CD14-positive monocyte (primary cell): Measurements from ENCODE around the gene PDCD7. TPM values are rescaled to one million over a fixed set of nuclear protein-coding genes. Genes with fewer than 3 reads are reported as not detected.

Experiments
- DNase-seq, 3 donors: peaks; one replicate each; pipeline ENCODE4 v3.0.0-alpha.2; 2011 to 2022
- H2AFZ ChIP-seq: 2 replicates; pipeline ENCODE4 v1.6.0; 2012; ENCODE audit warnings: mild to moderate bottlenecking, low read depth, low read length, inconsistent platforms; ENCODE audit not compliant: insufficient read depth, poor library complexity, severe bottlenecking
- H3K27ac ChIP-seq, 2 donors: 1 replicate in 1 of 2; 2 replicates in 1 of 2; pipeline ENCODE4 v1.5.1; 2012 to 2013; ENCODE audit warnings: low read length in 2 of 2, control low read depth in 1 of 2, inconsistent platforms in 1 of 2, low read depth in 1 of 2, mild to moderate bottlenecking in 1 of 2
- H3K27me3 ChIP-seq, 2 donors: one replicate each; pipeline versions ENCODE4 v1.6.0 to v1.6.1; 2011 to 2013; ENCODE audit warnings: low read length in 2 of 2; ENCODE audit not compliant: control insufficient read depth in 2 of 2, insufficient read depth in 2 of 2
- H3K36me3 ChIP-seq, 2 donors: replicated peaks in 1 of 2; 1 replicate in 1 of 2; 2 replicates in 1 of 2; pipeline versions ENCODE4 v1.5.1 to v1.6.1; 2012 to 2013; ENCODE audit warnings: low read length in 2 of 2, control low read depth in 1 of 2, inconsistent platforms in 1 of 2, mild to moderate bottlenecking in 1 of 2; ENCODE audit not compliant: insufficient read depth in 2 of 2, control insufficient read depth in 1 of 2
- H3K4me1 ChIP-seq, 2 donors: 1 replicate in 1 of 2; 2 replicates in 1 of 2; pipeline versions ENCODE4 v1.5.1 to v1.6.1; 2012 to 2013; ENCODE audit warnings: low read length in 2 of 2, control low read depth in 1 of 2, inconsistent platforms in 1 of 2, mild to moderate bottlenecking in 1 of 2, moderate library complexity in 1 of 2; ENCODE audit not compliant: insufficient read depth in 2 of 2, control insufficient read depth in 1 of 2
- H3K4me2 ChIP-seq: replicated peaks from 2 replicates; pipeline ENCODE3; 2012; ENCODE audit warnings: low read length, moderate library complexity, mild to moderate bottlenecking; ENCODE audit not compliant: poor library complexity, severe bottlenecking; ENCODE audit errors: extremely low read depth
- H3K4me3 ChIP-seq, 3 experiments: fragments of 200-600 bp in 1 of 3; sonication (generic) in 1 of 3; replicated peaks in 1 of 3; 1 replicate in 2 of 3; 2 replicates in 1 of 3; pipeline ENCODE4 v1.5.1; 2011 to 2013; ENCODE audit warnings: low read length in 3 of 3, mild to moderate bottlenecking in 3 of 3, control low read depth in 2 of 3, low read depth in 2 of 3, inconsistent platforms in 1 of 3, moderate library complexity in 1 of 3
- H3K79me2 ChIP-seq: 2 replicates; pipeline ENCODE4 v1.6.0; 2012; ENCODE audit warnings: mild to moderate bottlenecking, control low read depth, inconsistent platforms, low read length, moderate library complexity; ENCODE audit not compliant: insufficient read depth
- H3K9ac ChIP-seq: 2 replicates; pipeline ENCODE4 v1.6.0; 2017; ENCODE audit warnings: low read length, mild to moderate bottlenecking; ENCODE audit not compliant: insufficient read depth, poor library complexity, severe bottlenecking
- H3K9me3 ChIP-seq, 2 donors: replicated peaks in 1 of 2; 1 replicate in 1 of 2; 2 replicates in 1 of 2; pipeline versions ENCODE4 v1.5.1 to v1.6.1; 2012 to 2013; ENCODE audit warnings: low read length in 2 of 2, control low read depth in 1 of 2; ENCODE audit not compliant: control insufficient read depth in 1 of 2, insufficient read depth in 1 of 2
- H4K20me1 ChIP-seq: 2 replicates; pipeline ENCODE4 v1.6.0; 2012; ENCODE audit warnings: mild to moderate bottlenecking, low read length, control low read depth, moderate library complexity; ENCODE audit not compliant: insufficient read depth
- H3K27ac Mint-ChIP-seq, 7 donors: one replicate each; pipeline ENCODE4 v1.8.0; 2020; ENCODE audit warnings: mild to moderate bottlenecking in 7 of 7, mixed read lengths in 7 of 7, moderate library complexity in 6 of 7, inconsistent platforms in 2 of 7
- H3K27me3 Mint-ChIP-seq, 3 donors: one replicate each; pipeline ENCODE4 v1.8.0; 2021 to 2022; ENCODE audit warnings: low read depth in 3 of 3, mild to moderate bottlenecking in 3 of 3, mixed read lengths in 3 of 3, moderate library complexity in 3 of 3, inconsistent platforms in 1 of 3
- H3K36me3 Mint-ChIP-seq, 2 donors: one replicate each; pipeline ENCODE4 v1.8.0; 2020; ENCODE audit warnings: mixed read lengths in 2 of 2, inconsistent platforms in 1 of 2, mild to moderate bottlenecking in 1 of 2
- H3K4me1 Mint-ChIP-seq: one replicate; pipeline ENCODE4 v1.8.0; 2020; ENCODE audit warnings: mild to moderate bottlenecking, mixed read lengths
- H3K4me3 Mint-ChIP-seq, 2 donors: one replicate each; pipeline ENCODE4 v1.8.0; 2020; ENCODE audit warnings: mild to moderate bottlenecking in 2 of 2, mixed read lengths in 2 of 2, moderate library complexity in 1 of 2
- H3K9me3 Mint-ChIP-seq, 7 donors: one replicate each; pipeline ENCODE4 v1.8.0; 2020 to 2022; ENCODE audit warnings: mixed read lengths in 7 of 7, mild to moderate bottlenecking in 6 of 7, moderate library complexity in 6 of 7, inconsistent platforms in 2 of 7
- CTCF ChIP-seq: fragments of 200-600 bp; IDR thresholded peaks from one replicate; pipeline ENCODE4 v1.8.0; 2022; ENCODE audit warnings: antibody characterized with exemption, mild to moderate bottlenecking
- WGBS: methylation state at CpG from one replicate; pipeline ENCODE4 v1.1.5; 2013; ENCODE audit warnings: missing lambda C conversion rate; ENCODE audit not compliant: insufficient coverage; 5-methylcytosine and 5-hydroxymethylcytosine counted together
- intact Hi-C, 2 donors: fragments of 100-400 bp; cut with micrococcal nuclease; formaldehyde crosslinking; loops; one replicate each; pipeline versions ENCODE4 v1.15.0 to v1.15.1; 2023
- polyA plus RNA-seq, 3 donors: library from polyadenylated mRNA; depleted of rRNA in 1 of 3; unstranded in 2 of 3; stranded (reverse) in 1 of 3; fragments of 300-500 nt in 2 of 3; fragments of >200 nt in 1 of 3; fragmentation: Illumina TruSeq in 2 of 3; gene quantifications; 1 replicate in 2 of 3; 2 replicates in 1 of 3; pipeline ENCODE4 v1.2.3, GENCODE V29; 2012 to 2021

The PDCD7 gene
- polyA plus RNA-seq, 3 donors = 3.1 to 6.9 (median 4.7) TPM

- H3K36me3 ChIP-seq = peaks cover 10 to 17% of the 10 kb centered on the region in 2 donors
- H3K9me3 Mint-ChIP-seq = no peaks in the 10 kb centered on the region
- no peak overlapping the region for H2AFZ ChIP-seq
- peaks cover 12 to 18% of the 10 kb centered on the region in 2 donors for H3K36me3 Mint-ChIP-seq
- no peak overlapping the region for H3K4me2 ChIP-seq
- no peak overlapping the region for H3K4me3 Mint-ChIP-seq
- WGBS = 94% methylated on average over 10 of the region's 17 CpGs
- H3K27me3 Mint-ChIP-seq = peaks cover 0 to 2% (median 2%) of the 10 kb centered on the region in 3 donors
- no peak for DNase-seq
- H3K9me3 ChIP-seq = no peaks in the 10 kb centered on the region
- H3K27me3 ChIP-seq = no peaks in the 10 kb centered on the region
- H3K27ac Mint-ChIP-seq = no peak overlapping the region
- H3K4me1 Mint-ChIP-seq = no peaks in the 10 kb centered on the region
- no peaks in the 10 kb centered on the region for H3K4me1 ChIP-seq
- TF ChIP-seq CTCF = no peak
- no peak overlapping the region for H3K4me3 ChIP-seq
- H3K9ac ChIP-seq = no peak overlapping the region
- H4K20me1 ChIP-seq = no peaks in the 10 kb centered on the region
- intact Hi-C loops = no loop called here
- H3K27ac ChIP-seq = no peak overlapping the region
- H3K79me2 ChIP-seq = no peaks in the 10 kb centered on the region
Observed at GRCh38 chr15:65092911-65093792, 40.5 kb downstream of the PDCD7 start.

- H3K79me2 ChIP-seq = no peaks in the 10 kb centered on the region
- H3K4me3 Mint-ChIP-seq = no peak overlapping the region
- no peak overlapping the region for H3K4me2 ChIP-seq
- TF ChIP-seq CTCF = no peak
- H3K36me3 Mint-ChIP-seq = peaks cover 2 to 8% of the 10 kb centered on the region in 2 donors
- H4K20me1 ChIP-seq = no peaks in the 10 kb centered on the region
- no peak overlapping the region for H3K27ac ChIP-seq
- peaks cover 1 to 2% (median 2%) of the 10 kb centered on the region in 3 donors for H3K27me3 Mint-ChIP-seq
- H3K36me3 ChIP-seq = peaks cover 3 to 7% of the 10 kb centered on the region in 2 donors
- 97% methylated on average over 4 of the region's 12 CpGs for WGBS
- peak overlapping the region in 1 of 7 donors; percentile 36 for H3K27ac Mint-ChIP-seq
- H3K4me3 ChIP-seq = no peak overlapping the region
- no peaks in the 10 kb centered on the region for H3K9me3 Mint-ChIP-seq
- no peaks in the 10 kb centered on the region for H3K9me3 ChIP-seq
- no peaks in the 10 kb centered on the region for H3K27me3 ChIP-seq
- DNase-seq = no peak
- no peak overlapping the region for H3K9ac ChIP-seq
- H2AFZ ChIP-seq = no peak overlapping the region
- intact Hi-C loops = no loop called here
- H3K4me1 Mint-ChIP-seq = no peaks in the 10 kb centered on the region
- H3K4me1 ChIP-seq = no peaks in the 10 kb centered on the region
Observed at GRCh38 chr15:65091946-65092770, 41.5 kb downstream of the PDCD7 start.
